Kasumi-1 (cell line): ENCODE data around the gene ADAT3.
"Not testable (repeated sequence)": the region's sequence is repeated elsewhere in the genome, so short reads cannot be mapped to it uniquely, and the experiment has no call there.

Source experiments
- DNase-seq, 2 experiments: peaks; one replicate each; lab custom pipeline; 2025; lab: John Stamatoyannopoulos, UW

Gene ADAT3

GRCh38 chr19:1866693-1867348 lies 38.4 kb upstream of the ADAT3 start:
- DNase-seq: no peak

GRCh38 chr19:1867349-1867724 lies 37.9 kb upstream of the ADAT3 start:
- no peak for DNase-seq

GRCh38 chr19:1868971-1869370 lies 36.2 kb upstream of the ADAT3 start:
- no peak for DNase-seq

GRCh38 chr19:1871140-1871597 lies 34.0 kb upstream of the ADAT3 start:
- no peak for DNase-seq

- DNase-seq: no peak
These were observed 33.6 kb upstream of the ADAT3 start for GRCh38 chr19:1871630-1872029.

GRCh38 chr19:1872807-1873523 lies 32.2 kb upstream of the ADAT3 start:
- no peak for DNase-seq

- no peak for DNase-seq
These were observed 31.4 kb upstream of the ADAT3 start for GRCh38 chr19:1873524-1874473.

- peak; percentile 41 to 55 for DNase-seq
These were observed 30.5 kb upstream of the ADAT3 start for GRCh38 chr19:1874554-1875185.

GRCh38 chr19:1875265-1875645 lies 29.9 kb upstream of the ADAT3 start:
- DNase-seq: not testable (repeated sequence)

- DNase-seq: peak; percentile 88 to 91
These were observed 29.3 kb upstream of the ADAT3 start for GRCh38 chr19:1875646-1876495.

GRCh38 chr19:1876496-1877279 lies 28.5 kb upstream of the ADAT3 start:
- DNase-seq: not testable (repeated sequence)

- not testable (repeated sequence) for DNase-seq
These were observed 27.9 kb upstream of the ADAT3 start for GRCh38 chr19:1877280-1877660.

GRCh38 chr19:1878583-1878982 lies 26.6 kb upstream of the ADAT3 start:
- not testable (repeated sequence) for DNase-seq

GRCh38 chr19:1879982-1880381 lies 25.2 kb upstream of the ADAT3 start:
- DNase-seq: not testable (repeated sequence)

GRCh38 chr19:1880611-1881392 lies 24.4 kb upstream of the ADAT3 start:
- DNase-seq: no peak

- DNase-seq: not testable (repeated sequence)
These were observed 23.7 kb upstream of the ADAT3 start for GRCh38 chr19:1881393-1882088.

GRCh38 chr19:1882089-1882785 lies 23.0 kb upstream of the ADAT3 start:
- DNase-seq: no peak
